ENCODE data around the gene EPHB1.

DNA sequence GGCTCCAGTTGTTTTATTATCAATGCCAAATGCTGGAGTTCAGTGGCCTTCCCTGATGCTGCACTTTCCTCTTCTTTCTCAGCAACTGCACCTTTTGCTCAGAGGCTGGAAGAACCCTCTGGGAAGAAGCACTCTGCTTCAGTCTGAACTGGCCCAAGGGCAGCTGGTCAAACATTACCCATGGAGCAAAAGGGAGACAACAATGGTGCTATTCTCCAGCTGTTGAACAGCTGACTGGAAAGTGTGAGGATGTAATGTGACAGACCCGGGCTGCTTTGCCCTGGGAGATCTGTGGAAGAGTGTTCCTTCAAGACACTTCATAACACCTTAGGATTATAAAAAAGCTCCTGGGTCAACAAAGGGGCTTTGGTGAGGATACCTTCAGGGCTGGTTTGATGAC lies 84.9 kb downstream of the EPHB1 start:
- TF ChIP-seq CTCF (conservative IDR thresholded peaks at IDR 0.05 in 1 of 2, IDR thresholded peaks at IDR 0.05 in 1 of 2; ENCODE audit: extremely low read depth in 1 of 2, insufficient read depth in 1 of 2, low read depth in 1 of 2, low read length in 2 of 2), result no peak
- TF ChIP-seq EZH2 (IDR thresholded peaks at IDR 0.05; ENCODE audit: borderline replicate concordance, low read length), result no peak

Measured in mammary epithelial cell (primary cell).